ENCODE results near the gene PKNOX2. TPM values are rescaled to one million over a fixed set of nuclear protein-coding genes. Genes with fewer than 3 reads are reported as not detected.

PKNOX2 gene
- total and polyA plus RNA-seq, 9 of the 15 experiments (the other 6 are each of a cell fraction or from before 2014, with no cell fraction given): not detected

DNA sequence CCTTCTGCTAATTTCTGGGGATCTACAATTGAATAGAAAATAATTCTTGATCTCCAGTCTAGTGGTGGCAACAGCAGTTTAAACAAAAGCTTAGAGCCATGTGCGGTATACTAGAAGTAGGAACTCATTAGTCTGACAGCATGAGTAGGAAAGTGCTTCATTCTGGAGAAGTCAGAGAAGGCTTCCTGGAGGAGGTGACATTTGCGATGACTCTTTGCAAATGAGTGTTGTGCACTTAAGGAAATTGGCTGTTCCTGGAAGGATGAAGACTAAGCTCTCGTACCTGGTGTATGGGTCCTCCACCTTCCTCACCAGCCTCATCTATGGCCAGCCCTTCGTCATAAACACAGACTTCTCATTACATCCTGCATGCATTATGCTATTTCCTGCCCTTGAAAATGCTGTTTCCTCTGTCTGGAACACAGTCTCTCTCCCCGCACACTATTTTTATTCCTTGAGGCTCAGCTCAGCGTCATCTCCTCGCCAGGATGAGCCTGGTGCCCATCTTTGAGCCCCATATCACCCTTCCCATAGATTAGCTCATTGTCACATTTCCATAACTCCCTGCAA lies 132.9 kb downstream of the PKNOX2 start:
- intact Hi-C loops (cut with micrococcal nuclease) (no loop called here), in situ Hi-C loops (cut with MboI) (no loop called here)
- 1% methylated on average over 7 of the region's 7 CpGs for WGBS (ENCODE audit: insufficient coverage, low coverage, missing lambda C conversion rate)
- H4K20me1 ChIP-seq (replicated peaks; ENCODE audit: control insufficient read depth, insufficient read depth, low read length): no peaks in the 10 kb centered on the region
- POLR2A ChIA-PET: no interaction called here
- H2AFZ ChIP-seq (ENCODE audit: low read depth, low read length): no peak overlapping the region
- no peaks in the 10 kb centered on the region for H3K9me3 ChIP-seq (replicated peaks; ENCODE audit: control insufficient read depth, insufficient read depth, low read depth, low read length)
- H3K4me3 ChIP-seq: no peak overlapping the region
- CTCF ChIA-PET (ENCODE audit: low intra/inter-chr PET ratio): no interaction called here
- H3K79me2 ChIP-seq (ENCODE audit: control insufficient read depth, insufficient read depth, low read length): no peaks in the 10 kb centered on the region
- no peak overlapping the region for H3K4me2 ChIP-seq (ENCODE audit: insufficient read depth, low read length)
- no peak for DNase-seq (ENCODE audit: extremely low read depth in 1 of 4, low spot score in 3 of 4)
- H3K36me3 ChIP-seq (ENCODE audit: control insufficient read depth, insufficient read depth, low read length): no peaks in the 10 kb centered on the region
- no peak for FAIRE-seq
- H3K4me1 ChIP-seq (replicated peaks in 1 of 2; ENCODE audit: control insufficient read depth in 2 of 2, insufficient read depth in 2 of 2, low read length in 2 of 2): no peaks in the 10 kb centered on the region; a peak in 1 of 5 replicates
- no TSS peak for BruUV-seq (replicated peaks)
- H3K9me1 ChIP-seq (ENCODE audit: control insufficient read depth, insufficient read depth, low read length): no peaks in the 10 kb centered on the region
- no peak for ATAC-seq
- H3K9ac ChIP-seq (ENCODE audit: insufficient read depth in 1 of 2, low read depth in 2 of 2, low read length in 2 of 2): no peak overlapping the region
- TF ChIP-seq CHD2 (IDR thresholded peaks at IDR 0.05; ENCODE audit: low read depth, low read length): no peak
- no peak for TF ChIP-seq RFX7 (CRISPR knock-in tag; IDR thresholded peaks at IDR 0.05)
- TF ChIP-seq ZFP36 (IDR thresholded peaks at IDR 0.05; ENCODE audit: low read depth, low read length, partially characterized antibody): peak; percentile 94
- TF ChIP-seq, protein P1, sequence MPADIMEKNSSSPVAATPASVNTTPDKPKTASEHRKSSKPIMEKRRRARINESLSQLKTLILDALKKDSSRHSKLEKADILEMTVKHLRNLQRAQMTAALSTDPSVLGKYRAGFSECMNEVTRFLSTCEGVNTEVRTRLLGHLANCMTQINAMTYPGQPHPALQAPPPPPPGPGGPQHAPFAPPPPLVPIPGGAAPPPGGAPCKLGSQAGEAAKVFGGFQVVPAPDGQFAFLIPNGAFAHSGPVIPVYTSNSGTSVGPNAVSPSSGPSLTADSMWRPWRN (IDR thresholded peaks at IDR 0.05; ENCODE audit: low read depth): no peak
- 0 out of 2 replicates have a peak, but pooled peaks have one; percentile 40 for TF ChIP-seq ZNF436 (CRISPR knock-in tag; IDR thresholded peaks at IDR 0.05)
- no peak for TF ChIP-seq STAT5A (IDR thresholded peaks at IDR 0.05; ENCODE audit: borderline replicate concordance, low read length)
- TF ChIP-seq TCF7L2 (IDR thresholded peaks at IDR 0.05; ENCODE audit: low read depth, low read length): no peak
- no peak for TF ChIP-seq NBN (IDR thresholded peaks at IDR 0.05; ENCODE audit: low read depth)
- no peak for TF ChIP-seq NCOA1 (IDR thresholded peaks at IDR 0.05; ENCODE audit: low read depth)
- TF ChIP-seq SMAD3 (CRISPR knock-in tag; conservative IDR thresholded peaks at IDR 0.05): no peak
- TF ChIP-seq, protein P2, sequence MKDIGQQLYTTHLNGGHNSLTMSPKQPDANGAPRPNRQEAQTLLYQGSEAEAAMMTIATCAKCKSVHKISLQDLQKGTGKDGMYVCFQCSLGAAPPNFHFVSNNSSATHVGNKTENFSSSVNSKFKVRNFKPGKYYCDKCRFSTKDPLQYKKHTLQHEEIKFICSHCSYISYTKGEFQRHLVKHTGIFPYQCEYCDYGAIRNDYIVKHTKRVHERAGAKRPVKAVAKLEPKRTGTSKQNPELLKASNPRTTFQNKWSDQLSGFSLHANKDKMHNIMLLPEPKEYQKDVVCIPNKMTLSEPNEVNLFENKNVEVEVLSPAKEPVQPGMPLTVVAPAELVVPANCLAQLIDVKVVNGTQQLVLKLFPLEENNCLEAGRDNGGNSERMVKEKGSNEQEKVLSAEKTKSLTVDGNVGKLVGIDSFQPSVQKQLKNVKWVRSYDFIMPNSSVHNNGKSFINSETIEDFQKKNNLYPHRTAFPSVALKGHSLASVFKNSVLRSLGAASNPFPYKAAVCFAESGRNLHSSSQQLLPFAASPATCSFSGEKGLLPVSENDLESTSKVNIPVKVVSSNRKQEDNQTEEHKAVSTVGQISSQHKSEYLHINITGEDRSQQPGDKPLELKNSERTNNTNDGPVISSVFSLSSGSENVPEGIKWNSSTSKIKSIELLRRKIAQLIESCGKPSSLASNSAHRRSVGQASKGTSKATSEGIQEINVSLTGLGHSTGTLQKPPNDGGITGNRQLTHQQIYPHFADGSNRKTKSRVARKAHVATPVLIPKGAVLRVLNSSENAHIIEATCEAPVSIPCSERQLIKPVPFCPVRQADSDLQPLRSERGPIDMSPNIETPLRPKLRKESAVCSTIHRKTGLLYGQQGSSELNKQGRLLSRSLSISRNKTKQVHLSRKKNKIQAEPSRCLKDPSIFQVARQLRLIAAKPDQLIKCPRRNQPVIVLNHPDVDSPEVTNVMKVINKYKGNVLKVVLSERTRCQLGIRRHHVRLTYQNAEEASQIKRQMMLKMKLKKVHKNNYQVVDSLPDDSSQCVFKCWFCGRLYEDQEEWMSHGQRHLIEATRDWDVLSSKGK (CRISPR knock-in tag; IDR thresholded peaks at IDR 0.05): no peak
- TF ChIP-seq RBM25 (IDR thresholded peaks at IDR 0.05; ENCODE audit: low read depth, low read length, severe bottlenecking): peak; percentile 84
- no peak for TF ChIP-seq ZNF133 (CRISPR knock-in tag; IDR thresholded peaks at IDR 0.05)
- TF ChIP-seq MEIS2 (IDR thresholded peaks at IDR 0.05; ENCODE audit: partially characterized antibody): no peak
- no peak for TF ChIP-seq STAG1 (CRISPR knock-in tag; IDR thresholded peaks at IDR 0.05; ENCODE audit: borderline replicate concordance)
- TF ChIP-seq SOX6 (IDR thresholded peaks at IDR 0.05): no peak
- no peak for TF ChIP-seq HMG20B (CRISPR knock-in tag; IDR thresholded peaks at IDR 0.05)
- TF ChIP-seq ZNF146 (CRISPR knock-in tag; IDR thresholded peaks at IDR 0.05; ENCODE audit: unreplicated experiment): no peak
- TF ChIP-seq, protein P3, sequence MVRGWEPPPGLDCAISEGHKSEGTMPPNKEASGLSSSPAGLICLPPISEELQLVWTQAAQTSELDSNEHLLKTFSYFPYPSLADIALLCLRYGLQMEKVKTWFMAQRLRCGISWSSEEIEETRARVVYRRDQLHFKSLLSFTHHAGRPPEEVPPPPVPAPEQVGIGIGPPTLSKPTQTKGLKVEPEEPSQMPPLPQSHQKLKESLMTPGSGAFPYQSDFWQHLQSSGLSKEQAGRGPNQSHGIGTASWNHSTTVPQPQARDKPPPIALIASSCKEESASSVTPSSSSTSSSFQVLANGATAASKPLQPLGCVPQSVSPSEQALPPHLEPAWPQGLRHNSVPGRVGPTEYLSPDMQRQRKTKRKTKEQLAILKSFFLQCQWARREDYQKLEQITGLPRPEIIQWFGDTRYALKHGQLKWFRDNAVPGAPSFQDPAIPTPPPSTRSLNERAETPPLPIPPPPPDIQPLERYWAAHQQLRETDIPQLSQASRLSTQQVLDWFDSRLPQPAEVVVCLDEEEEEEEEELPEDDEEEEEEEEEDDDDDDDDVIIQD (CRISPR knock-in tag; IDR thresholded peaks at IDR 0.05): no peak
- no peak for TF ChIP-seq ZNF311 (CRISPR knock-in tag; IDR thresholded peaks at IDR 0.05)
- peaks cover 36 to 74% of the 10 kb centered on the region in 2 experiments; a peak in 4 of 5 replicates for H3K27me3 ChIP-seq (ENCODE audit: control insufficient read depth in 2 of 2, insufficient read depth in 2 of 2, low read length in 2 of 2)
- H3K27ac ChIP-seq (ENCODE audit: extremely low read depth, low read depth, low read length): no peak overlapping the region
